Heart left ventricle (tissue), 16 donors: Measurements from ENCODE around the gene SQOR. TPM values are rescaled to one million over a fixed set of nuclear protein-coding genes. Genes with fewer than 3 reads are reported as not detected.

ENCODE experiments used
- ATAC-seq, 4 donors: fragments of 200-7000 bp; cut with Tn5 transposase; one replicate each; pipeline ENCODE4 v1.9.1; 2020 to 2022; ENCODE audit warnings: moderate library complexity in 4 of 4, mild to moderate bottlenecking in 3 of 4, moderate number of reproducible peaks in 1 of 4
- DNase-seq, 5 donors: peaks; one replicate each; pipeline ENCODE4 v3.0.0-alpha.2; 2020
- H3K27ac ChIP-seq, 12 donors: fragments of 200-600 bp; sonication (generic) in 4 of 12; one replicate each; pipeline versions ENCODE4 v1.5.0 to v1.8.0; 2016 to 2022; ENCODE audit warnings: mild to moderate bottlenecking in 2 of 12
- H3K27me3 ChIP-seq, 9 donors: fragments of 200-600 bp; sonication (generic) in 2 of 9; one replicate each; pipeline versions ENCODE4 v1.5.1 to v1.8.0; 2016 to 2022; ENCODE audit warnings: mild to moderate bottlenecking in 3 of 9
- H3K36me3 ChIP-seq, 9 donors: fragments of 200-600 bp; sonication (generic) in 2 of 9; one replicate each; pipeline versions ENCODE4 v1.5.0 to v1.8.0; 2018 to 2022; ENCODE audit warnings: mild to moderate bottlenecking in 2 of 9
- H3K4me1 ChIP-seq, 12 donors: fragments of 200-600 bp; sonication (generic) in 4 of 12; one replicate each; pipeline versions ENCODE4 v1.5.0 to v1.8.0; 2016 to 2022; ENCODE audit warnings: mild to moderate bottlenecking in 3 of 12
- H3K4me3 ChIP-seq, 12 donors: fragments of 200-600 bp; sonication (generic) in 4 of 12; one replicate each; pipeline versions ENCODE4 v1.5.0 to v1.8.0; 2017 to 2022; ENCODE audit warnings: mild to moderate bottlenecking in 9 of 12, moderate library complexity in 4 of 12
- H3K9me3 ChIP-seq, 12 donors: fragments of 200-600 bp; sonication (generic) in 4 of 12; one replicate each; pipeline versions ENCODE4 v1.5.0 to v1.8.0; 2016 to 2022; ENCODE audit warnings: mild to moderate bottlenecking in 1 of 12
- CTCF ChIP-seq, 12 donors: fragments of 200-600 bp; sonication (generic) in 4 of 12; IDR thresholded peaks; one replicate each; pipeline versions ENCODE4 v1.5.0 to v1.8.0; 2018 to 2022; ENCODE audit warnings: antibody characterized with exemption in 12 of 12, mild to moderate bottlenecking in 5 of 12
- POLR2A ChIP-seq, 2 donors: fragments of 450-650 bp; IDR thresholded peaks; one replicate each; pipeline ENCODE4 v1.6.1; 2017; ENCODE audit warnings: antibody characterized with exemption in 2 of 2, mild to moderate bottlenecking in 2 of 2, moderate library complexity in 2 of 2
- WGBS, 4 donors: extraction: QIAGEN DNeasy Blood & Tissue Kit in 2 of 4; methylation state at CpG; one replicate each; pipeline versions ENCODE4 v1.1.5 to v1.1.7; 2013 to 2018; 5-methylcytosine and 5-hydroxymethylcytosine counted together
- intact Hi-C, 10 donors: fragments of 100-400 bp; cut with DNase I; formaldehyde crosslinking; loops; one replicate each; pipeline versions ENCODE4 v1.11.1 to v1.14.2; 2022
- polyA plus RNA-seq, 2 donors: library from polyadenylated mRNA; stranded (reverse); fragments of 200-250 nt; gene quantifications; one replicate each; pipeline ENCODE4 v1.2.3, GENCODE V29; 2013
- total RNA-seq, 9 donors: library from RNA; depleted of rRNA in 2 of 9; stranded (reverse); fragments of >200 nt in 2 of 9; fragmentation: NEBNext Ultra II Directional in 3 of 9; extraction: Animal tissue kit (Norgen Biotek cat#: 25700) in 3 of 9; gene quantifications; one replicate each; pipeline versions ENCODE4 v1.1.0 to v1.2.4, GENCODE V29; 2016 to 2023
- donor health status: ischemic (EF 13 %, LVEDD 7.1; RV severe dilation, severe dysfunction).
- donor health status: healthy with polysubstance abuse.
- donor health status: DM: no; HTN: yes; CAD: no.
- donor health status: DM: no; HTN: no; CAD: no.
- donor health status: ischemic (EF 25% LVEDD 6.9; RV normal size, moderate dysfunction).
- donor health status: ischemic (EF 25% LVEDD 5.7; RV mildly dilated, moderate dysfunction).
- donor health status: healthy.
- donor health status: DM: yes; HTN: yes; CAD: no.
- donor health status: ischemic (EF 35%, LVEDD 5.7; RV mildly dilated, moderate dysfunction).
- donor health status: nonischemic (EF 11% LVEDD 7.7; RV severe dilation, severe dysfunction).
- donor health status: DM: yes; HTN: yes; CAD: no.
- donor health status: PGD.
- donor health status: ischemic (EF 29% LVEDD 5.4; RV normal size, mild dysfunction).
- donor health status: nonischemic (EF 23%, LVEDD 6.1; RV moderate dilation, normal function).

Gene SQOR
- total and polyA plus RNA-seq, 11 donors: 9.5 to 60.9 (median 17.5) TPM

GRCh38 chr15:45635763-45636292 is 999 bp downstream of the SQOR start:
- H3K9me3 ChIP-seq: no peaks in the 10 kb centered on the region
- H3K27me3 ChIP-seq: no peaks in the 10 kb centered on the region
- TF ChIP-seq POLR2A (IDR thresholded peaks at IDR 0.05): no peak
- TF ChIP-seq CTCF (IDR thresholded peaks at IDR 0.05): peak in 1 of 12 donors; percentile 10
- DNase-seq (no peak), ATAC-seq (no peak)
- intact Hi-C loops: loop anchor here in 2 of 10 donors (5.0 kb wide), 1 partner anchor 49 kb away; the partner anchor contains the start of gene BLOC1S6 (in 2 of the 2)
- H3K4me1 ChIP-seq: peaks cover 0 to 75% (median 28%) of the 10 kb centered on the region in 12 donors
- H3K4me3 ChIP-seq: peak overlapping the region; percentile 31 to 95 (median 83)
- H3K27ac ChIP-seq: peak overlapping the region in 11 of 12 donors; percentile 85 to 97 (median 91)
- H3K36me3 ChIP-seq: no peaks in the 10 kb centered on the region
- 53 to 66% (median 59%) methylated on average over 17 of the region's 17 CpGs for WGBS, 4 donors

GRCh38 chr15:45637141-45637540 is 2.3 kb downstream of the SQOR start:
- peaks cover 0 to 75% (median 38%) of the 10 kb centered on the region in 12 donors for H3K4me1 ChIP-seq
- WGBS, 4 donors: 64 to 84% (median 70%) methylated on average over 1 of the region's 1 CpG
- H3K4me3 ChIP-seq: peak overlapping the region in 10 of 12 donors; percentile 3 to 76 (median 22)
- no peaks in the 10 kb centered on the region for H3K36me3 ChIP-seq
- H3K9me3 ChIP-seq: no peaks in the 10 kb centered on the region
- TF ChIP-seq CTCF (IDR thresholded peaks at IDR 0.05) (no peak), POLR2A (IDR thresholded peaks at IDR 0.05) (no peak)
- ATAC-seq (no peak), DNase-seq (no peak)
- H3K27ac ChIP-seq: peak overlapping the region; percentile 49 to 97 (median 78)
- no peaks in the 10 kb centered on the region for H3K27me3 ChIP-seq
- intact Hi-C loops: loop anchor here in 2 of 10 donors (5.0 kb wide), 1 partner anchor 50 kb away; the partner anchor contains the start of gene BLOC1S6 (in 2 of the 2)

- Histone ChIP-seq H3K36me3 (no peaks in the 10 kb centered on the region), H3K9me3 (no peaks in the 10 kb centered on the region), H3K27ac (peak overlapping the region; percentile 49 to 97 (median 78)), H3K4me3 (peak overlapping the region in 10 of 12 donors; percentile 3 to 76 (median 22)), H3K4me1 (peaks cover 0 to 76% (median 40%) of the 10 kb centered on the region in 12 donors), H3K27me3 (no peaks in the 10 kb centered on the region)
- DNase-seq (peak; percentile 45 to 69 (median 59)), ATAC-seq (peak in 3 of 4 donors; percentile 6 to 48 (median 21))
- 5 to 17% (median 11%) methylated on average over 6 of the region's 6 CpGs for WGBS, 4 donors
- TF ChIP-seq POLR2A (IDR thresholded peaks at IDR 0.05) (no peak), CTCF (IDR thresholded peaks at IDR 0.05) (no peak)
- intact Hi-C loops: loop anchor here in 2 of 10 donors (5.0 kb wide), 1 partner anchor 50 kb away; the partner anchor contains the start of gene BLOC1S6 (in 2 of the 2)
Measured at GRCh38 chr15:45637552-45638033, 2.8 kb downstream of the SQOR start.

- no peak for TF ChIP-seq CTCF (IDR thresholded peaks at IDR 0.05)
- no peak for TF ChIP-seq POLR2A (IDR thresholded peaks at IDR 0.05)
- no peak for DNase-seq
- no peaks in the 10 kb centered on the region for H3K9me3 ChIP-seq
- H3K4me3 ChIP-seq: no peak overlapping the region
- intact Hi-C loops: no loop called here
- peak in 2 of 4 donors; percentile 5 to 46 for ATAC-seq
- H3K27me3 ChIP-seq: no peaks in the 10 kb centered on the region
- 32 to 69% (median 51%) methylated on average over 2 of the region's 2 CpGs for WGBS, 4 donors
- H3K4me1 ChIP-seq: peaks cover 0 to 99% (median 42%) of the 10 kb centered on the region in 12 donors
- H3K27ac ChIP-seq: peak overlapping the region in 3 of 12 donors; percentile 25 to 97 (median 84)
- H3K36me3 ChIP-seq: no peaks in the 10 kb centered on the region
Measured at GRCh38 chr15:45640616-45641015, 5.8 kb downstream of the SQOR start.
